Thymus (tissue), 2 donors: Measurements from ENCODE around the gene SPRR2F. TPM values are rescaled to one million over a fixed set of nuclear protein-coding genes. Genes with fewer than 3 reads are reported as not detected.

Source experiments
- polyA plus RNA-seq: library from polyadenylated mRNA; stranded (reverse); fragments of 200-250 nt; gene quantifications from one replicate; pipeline ENCODE4 v1.2.3, GENCODE V29; 2013
- total RNA-seq: library from RNA; stranded (reverse); fragments of 120-200 nt; gene quantifications from one replicate; pipeline ENCODE4 v1.2.4, GENCODE V29; 2013
- donor health status: healthy.

SPRR2F gene
- total and polyA plus RNA-seq, 2 donors: 0.09 to 0.94 TPM

Other genes with a start within 250 kb of the SPRR2F start
- gene SMCP, start 235.2 kb downstream of the SPRR2F start, total RNA-seq: not detected
- 0.30 TPM for gene SMCP, start 235.2 kb downstream of the SPRR2F start, polyA plus RNA-seq
- 0.57 TPM for gene IVL, start 205.0 kb downstream of the SPRR2F start, total RNA-seq
- gene IVL, start 205.0 kb downstream of the SPRR2F start, polyA plus RNA-seq: 16.6 TPM
- gene SPRR5, start 166.3 kb downstream of the SPRR2F start, total RNA-seq: not detected
- gene SPRR5, start 166.3 kb downstream of the SPRR2F start, polyA plus RNA-seq: 0.37 TPM
- not detected for gene SPRR4, start 142.9 kb downstream of the SPRR2F start, total RNA-seq
- gene SPRR4, start 142.9 kb downstream of the SPRR2F start, polyA plus RNA-seq: 2.1 TPM
- not detected for gene SPRR1A, start 129.4 kb downstream of the SPRR2F start, total RNA-seq
- 41.1 TPM for gene SPRR1A, start 129.4 kb downstream of the SPRR2F start, polyA plus RNA-seq
- 0.28 TPM for gene SPRR3, start 111.8 kb downstream of the SPRR2F start, total RNA-seq
- gene SPRR3, start 111.8 kb downstream of the SPRR2F start, polyA plus RNA-seq: 9.7 TPM
- 1.2 TPM for gene SPRR1B, start 82.3 kb downstream of the SPRR2F start, total RNA-seq
- gene SPRR1B, start 82.3 kb downstream of the SPRR2F start, polyA plus RNA-seq: 132 TPM
- 0.19 TPM for gene SPRR2D, start 72.4 kb downstream of the SPRR2F start, total RNA-seq
- gene SPRR2D, start 72.4 kb downstream of the SPRR2F start, polyA plus RNA-seq: 36.9 TPM
- 0.28 TPM for gene SPRR2A, start 56.0 kb downstream of the SPRR2F start, total RNA-seq
- gene SPRR2A, start 56.0 kb downstream of the SPRR2F start, polyA plus RNA-seq: 6.5 TPM
- not detected for gene SPRR2B, start 41.9 kb downstream of the SPRR2F start, total RNA-seq
- 3.1 TPM for gene SPRR2B, start 41.9 kb downstream of the SPRR2F start, polyA plus RNA-seq
- gene SPRR2E, start 19.0 kb downstream of the SPRR2F start, total RNA-seq: not detected
- gene SPRR2E, start 19.0 kb downstream of the SPRR2F start, polyA plus RNA-seq: 14.2 TPM
- 0.19 TPM for gene SPRR2G, start 37.4 kb upstream of the SPRR2F start, total RNA-seq
- gene SPRR2G, start 37.4 kb upstream of the SPRR2F start, polyA plus RNA-seq: 14.7 TPM
- gene LELP1, start 89.9 kb upstream of the SPRR2F start, total RNA-seq: not detected
- gene LELP1, start 89.9 kb upstream of the SPRR2F start, polyA plus RNA-seq: 0.11 TPM
- gene PRR9, start 104.1 kb upstream of the SPRR2F start, total RNA-seq: 0.33 TPM
- 3.1 TPM for gene PRR9, start 104.1 kb upstream of the SPRR2F start, polyA plus RNA-seq
- 0.33 TPM for gene LORICRIN, start 146.2 kb upstream of the SPRR2F start, total RNA-seq
- gene LORICRIN, start 146.2 kb upstream of the SPRR2F start, polyA plus RNA-seq: 8.6 TPM
- gene PGLYRP3, start 199.4 kb upstream of the SPRR2F start, total RNA-seq: 0.14 TPM
- gene PGLYRP3, start 199.4 kb upstream of the SPRR2F start, polyA plus RNA-seq: 0.94 TPM
- 1.3 TPM for gene PGLYRP4, start 235.3 kb upstream of the SPRR2F start, total RNA-seq
- 6.1 TPM for gene PGLYRP4, start 235.3 kb upstream of the SPRR2F start, polyA plus RNA-seq
- 281 TPM for gene S100A9, start 244.3 kb upstream of the SPRR2F start, total RNA-seq
- 1,119 TPM for gene S100A9, start 244.3 kb upstream of the SPRR2F start, polyA plus RNA-seq